ENCODE data around the gene GRIP2.

DNA sequence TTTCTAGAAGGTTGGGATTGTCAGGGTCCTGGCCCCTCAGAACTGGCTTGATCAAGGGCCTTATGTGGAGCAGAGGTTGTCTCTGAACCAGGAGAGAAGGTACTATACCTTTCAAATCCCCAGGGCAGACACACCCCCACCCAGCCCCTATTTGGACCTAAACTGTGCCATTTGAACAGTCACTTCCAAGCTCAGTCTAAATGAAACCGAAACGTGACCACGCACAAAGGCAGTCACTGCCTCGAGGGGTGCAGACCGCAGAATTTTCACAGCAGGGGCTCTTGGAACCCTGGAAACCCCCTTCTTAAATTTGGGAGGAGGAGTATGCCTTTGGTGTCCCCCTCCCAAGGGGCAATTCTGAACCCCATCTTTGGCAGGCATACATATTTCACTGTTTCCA, 53.7 kb downstream of the GRIP2 start:
- TF ChIP-seq SMAD3 (CRISPR knock-in tag; conservative IDR thresholded peaks at IDR 0.05) (no peak), ZNF445 (CRISPR knock-in tag; IDR thresholded peaks at IDR 0.05; ENCODE audit: low read depth) (no peak), RAD21 (CRISPR knock-in tag; conservative IDR thresholded peaks at IDR 0.05 in 1 of 2, IDR thresholded peaks at IDR 0.05 in 1 of 2) (no peak), PTBP1 (IDR thresholded peaks at IDR 0.05; ENCODE audit: low read depth, low read length) (no peak), NRF1 (conservative IDR thresholded peaks at IDR 0.05 in 1 of 2, IDR thresholded peaks at IDR 0.05 in 1 of 2) (no peak)
- TF ChIP-seq, protein P1, sequence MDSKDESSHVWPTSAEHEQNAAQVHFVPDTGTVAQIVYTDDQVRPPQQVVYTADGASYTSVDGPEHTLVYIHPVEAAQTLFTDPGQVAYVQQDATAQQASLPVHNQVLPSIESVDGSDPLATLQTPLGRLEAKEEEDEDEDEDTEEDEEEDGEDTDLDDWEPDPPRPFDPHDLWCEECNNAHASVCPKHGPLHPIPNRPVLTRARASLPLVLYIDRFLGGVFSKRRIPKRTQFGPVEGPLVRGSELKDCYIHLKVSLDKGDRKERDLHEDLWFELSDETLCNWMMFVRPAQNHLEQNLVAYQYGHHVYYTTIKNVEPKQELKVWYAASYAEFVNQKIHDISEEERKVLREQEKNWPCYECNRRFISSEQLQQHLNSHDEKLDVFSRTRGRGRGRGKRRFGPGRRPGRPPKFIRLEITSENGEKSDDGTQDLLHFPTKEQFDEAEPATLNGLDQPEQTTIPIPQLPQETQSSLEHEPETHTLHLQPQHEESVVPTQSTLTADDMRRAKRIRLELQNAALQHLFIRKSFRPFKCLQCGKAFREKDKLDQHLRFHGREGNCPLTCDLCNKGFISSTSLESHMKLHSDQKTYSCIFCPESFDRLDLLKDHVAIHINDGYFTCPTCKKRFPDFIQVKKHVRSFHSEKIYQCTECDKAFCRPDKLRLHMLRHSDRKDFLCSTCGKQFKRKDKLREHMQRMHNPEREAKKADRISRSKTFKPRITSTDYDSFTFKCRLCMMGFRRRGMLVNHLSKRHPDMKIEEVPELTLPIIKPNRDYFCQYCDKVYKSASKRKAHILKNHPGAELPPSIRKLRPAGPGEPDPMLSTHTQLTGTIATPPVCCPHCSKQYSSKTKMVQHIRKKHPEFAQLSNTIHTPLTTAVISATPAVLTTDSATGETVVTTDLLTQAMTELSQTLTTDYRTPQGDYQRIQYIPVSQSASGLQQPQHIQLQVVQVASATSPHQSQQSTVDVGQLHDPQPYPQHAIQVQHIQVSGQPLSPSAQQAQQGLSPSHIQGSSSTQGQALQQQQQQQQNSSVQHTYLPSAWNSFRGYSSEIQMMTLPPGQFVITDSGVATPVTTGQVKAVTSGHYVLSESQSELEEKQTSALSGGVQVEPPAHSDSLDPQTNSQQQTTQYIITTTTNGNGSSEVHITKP (IDR thresholded peaks at IDR 0.05; ENCODE audit: partially characterized antibody), result no peak

Data from K562 (cell line).